HEK293 (cell line): Measurements from ENCODE around the gene MRPL3.

Experiments
- CTCF ChIA-PET: fragments of 350-600 bp; formaldehyde crosslinking; extraction: SDS; loops from one replicate; lab custom pipeline; 2021; ENCODE audit warnings: antibody characterized with exemption; lab: Yijun Ruan, JAX
- POLR2A ChIA-PET: fragments of 300-600 bp; formaldehyde crosslinking; extraction: SDS; loops from one replicate; lab custom pipeline; 2020; ENCODE audit warnings: antibody characterized with exemption, inconsistent platforms; lab: Yijun Ruan, JAX
- H3K27ac ChIP-seq: fragments of 200-500 bp; sonication (Bioruptor generic); 2 replicates; pipeline ENCODE4 v1.5.1; 2014; ENCODE audit warnings: low read depth, low read length, control low read depth, inconsistent platforms; ENCODE audit errors: extremely low read depth
- H3K36me3 ChIP-seq, 2 experiments: fragments of 200-500 bp in 1 of 2; sonication (Bioruptor generic) in 1 of 2; 1 replicate in 1 of 2; 2 replicates in 1 of 2; pipeline ENCODE4 v1.5.1; 2014 to 2017; ENCODE audit warnings: inconsistent platforms in 2 of 2, low read length in 2 of 2; ENCODE audit not compliant: control insufficient read depth in 2 of 2, insufficient read depth in 1 of 2
- H3K4me1 ChIP-seq: fragments of 200-500 bp; sonication (Bioruptor generic); 2 replicates; pipeline ENCODE4 v1.5.1; 2014; ENCODE audit warnings: mild to moderate bottlenecking, low read length, inconsistent platforms; ENCODE audit not compliant: control insufficient read depth, insufficient read depth
- H3K4me3 ChIP-seq: 2 replicates; pipeline ENCODE4 v1.5.1; 2011; ENCODE audit warnings: low read depth, mild to moderate bottlenecking, control low read depth, low read length, moderate library complexity
- H3K9me3 ChIP-seq: fragments of 200-500 bp; sonication (Bioruptor generic); 2 replicates; pipeline ENCODE4 v1.5.1; 2014; ENCODE audit warnings: low read depth, low read length, inconsistent platforms; ENCODE audit not compliant: control insufficient read depth, insufficient read depth
- ELK4 ChIP-seq: IDR thresholded peaks from 2 replicates; pipeline ENCODE4 v1.6.1; 2011; ENCODE audit warnings: mild to moderate bottlenecking, low read depth, low read length, borderline replicate concordance
- KLF10 ChIP-seq: fragments of 450-650 bp; IDR thresholded peaks from 2 replicates; pipeline ENCODE4 v1.5.1; 2018; ENCODE audit warnings: missing biosample characterization, mild to moderate bottlenecking, missing genetic modification characterization
- PRDM6 ChIP-seq: fragments of 450-650 bp; formaldehyde crosslinking; IDR thresholded peaks from 2 replicates; pipeline ENCODE4 v1.5.1; 2017; ENCODE audit warnings: missing biosample characterization, missing genetic modification characterization
- SP3 ChIP-seq: fragments of 450-650 bp; formaldehyde crosslinking; IDR thresholded peaks from 2 replicates; pipeline ENCODE4 v1.5.1; 2016; ENCODE audit warnings: missing biosample characterization, missing genetic modification characterization
- TRIM28 ChIP-seq: IDR thresholded peaks from 2 replicates; pipeline ENCODE4 v1.6.1; 2011; ENCODE audit warnings: low read length, control low read depth, borderline replicate concordance
- ZFP41 ChIP-seq: fragments of 450-650 bp; formaldehyde crosslinking; IDR thresholded peaks from 2 replicates; pipeline ENCODE4 v1.5.1; 2016; ENCODE audit warnings: missing biosample characterization, missing genetic modification characterization, borderline replicate concordance
- ZNF16 ChIP-seq: fragments of 450-650 bp; formaldehyde crosslinking; IDR thresholded peaks from 2 replicates; pipeline ENCODE4 v1.5.1; 2016; ENCODE audit warnings: low read depth, missing biosample characterization, missing genetic modification characterization
- ZNF175 ChIP-seq: fragments of 450-650 bp; formaldehyde crosslinking; IDR thresholded peaks from 2 replicates; pipeline ENCODE4 v1.5.1; 2016; ENCODE audit warnings: missing biosample characterization, missing genetic modification characterization
- ZNF311 ChIP-seq: fragments of 450-650 bp; formaldehyde crosslinking; IDR thresholded peaks from 2 replicates; pipeline ENCODE4 v1.5.1; 2017; ENCODE audit warnings: missing biosample characterization, missing genetic modification characterization, borderline replicate concordance
- ZNF350 ChIP-seq: fragments of 450-650 bp; formaldehyde crosslinking; IDR thresholded peaks from 2 replicates; pipeline ENCODE4 v1.5.0; 2017; ENCODE audit warnings: missing biosample characterization, mild to moderate bottlenecking, missing genetic modification characterization
- ZNF426 ChIP-seq: fragments of 450-650 bp; formaldehyde crosslinking; IDR thresholded peaks from 2 replicates; pipeline ENCODE4 v1.5.1; 2017; ENCODE audit warnings: missing biosample characterization, missing genetic modification characterization, mild to moderate bottlenecking, inconsistent platforms, moderate library complexity
- ZNF514 ChIP-seq: fragments of 450-650 bp; formaldehyde crosslinking; IDR thresholded peaks from 2 replicates; pipeline ENCODE4 v1.5.1; 2016; ENCODE audit warnings: missing biosample characterization, missing genetic modification characterization
- ZNF549 ChIP-seq: fragments of 450-650 bp; IDR thresholded peaks from 2 replicates; pipeline ENCODE4 v1.5.1; 2018; ENCODE audit warnings: missing biosample characterization, missing genetic modification characterization, mild to moderate bottlenecking, inconsistent platforms, moderate library complexity
- ZNF596 ChIP-seq: fragments of 450-650 bp; IDR thresholded peaks from 2 replicates; pipeline ENCODE4 v1.5.0; 2018; ENCODE audit warnings: missing biosample characterization, mild to moderate bottlenecking, missing genetic modification characterization, moderate library complexity
- ZNF600 ChIP-seq: fragments of 450-650 bp; formaldehyde crosslinking; IDR thresholded peaks from 2 replicates; pipeline ENCODE4 v1.5.1; 2016; ENCODE audit warnings: missing biosample characterization, missing genetic modification characterization
- ZNF707 ChIP-seq: fragments of 450-650 bp; formaldehyde crosslinking; IDR thresholded peaks from 2 replicates; pipeline ENCODE4 v1.5.1; 2016; ENCODE audit warnings: missing biosample characterization, missing genetic modification characterization
- ZNF843 ChIP-seq: fragments of 450-650 bp; formaldehyde crosslinking; IDR thresholded peaks from 2 replicates; pipeline ENCODE4 v1.5.1; 2016; ENCODE audit warnings: missing biosample characterization, missing genetic modification characterization
- ZXDB ChIP-seq: fragments of 450-650 bp; formaldehyde crosslinking; IDR thresholded peaks from 2 replicates; pipeline ENCODE4 v1.5.1; 2016; ENCODE audit warnings: missing biosample characterization, missing genetic modification characterization
- TF ChIP-seq, protein P1 (sequence below): fragments of 450-650 bp; formaldehyde crosslinking; IDR thresholded peaks from 2 replicates; pipeline ENCODE4; 2016; ENCODE audit warnings: missing biosample characterization, missing genetic modification characterization
- TF ChIP-seq, protein P2 (sequence below): fragments of 450-650 bp; formaldehyde crosslinking; optimal IDR thresholded peaks from 2 replicates; pipeline ENCODE3; 2016; ENCODE audit warnings: missing biosample characterization, mild to moderate bottlenecking, missing genetic modification characterization
- TF ChIP-seq, protein P3 (sequence below): fragments of 450-650 bp; formaldehyde crosslinking; IDR thresholded peaks from 2 replicates; pipeline ENCODE4 v1.5.1; 2017; ENCODE audit warnings: missing biosample characterization, missing genetic modification characterization

The MRPL3 gene

GRCh38 chr3:131543714-131544113, 40.9 kb upstream of the MRPL3 start (continued):
- TF ChIP-seq TRIM28 (no peak), ZNF350 (tag by site-specific recombination) (no peak), ZNF175 (tag by site-specific recombination) (no peak), ZXDB (tag by site-specific recombination) (no peak)
- TF ChIP-seq, all 188 proteins: peak for 0

DNA sequence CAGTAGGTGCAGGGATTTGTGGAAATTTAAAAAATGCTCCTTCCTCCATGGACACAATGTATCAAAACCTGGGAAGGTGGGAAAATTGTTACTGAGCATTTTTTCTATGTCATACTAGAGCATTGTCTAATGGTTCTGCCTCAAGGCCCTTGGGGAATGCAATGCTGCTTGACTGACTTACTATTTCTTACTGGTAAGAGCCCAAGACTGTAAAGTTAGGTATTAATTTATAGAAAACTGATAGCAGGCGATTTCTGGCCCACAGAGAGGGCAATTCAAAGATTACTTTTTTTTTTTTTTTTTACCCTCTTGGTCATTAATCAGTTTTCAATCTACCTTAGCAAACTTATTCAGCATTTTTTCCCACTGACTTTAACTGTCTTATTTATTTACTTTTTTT, 38.5 kb upstream of the MRPL3 start:
- POLR2A ChIA-PET = no interaction called here
- Histone ChIP-seq H3K4me1 (no peaks in the 10 kb centered on the region), H3K27ac (no peak overlapping the region), H3K4me3 (no peak overlapping the region), H3K36me3 (no peaks in the 10 kb centered on the region), H3K9me3 (no peaks in the 10 kb centered on the region)
- no peak for TF ChIP-seq ZNF16 (tag by site-specific recombination)
- TF ChIP-seq ZNF311 (tag by site-specific recombination) = no peak
- TF ChIP-seq, protein P1, sequence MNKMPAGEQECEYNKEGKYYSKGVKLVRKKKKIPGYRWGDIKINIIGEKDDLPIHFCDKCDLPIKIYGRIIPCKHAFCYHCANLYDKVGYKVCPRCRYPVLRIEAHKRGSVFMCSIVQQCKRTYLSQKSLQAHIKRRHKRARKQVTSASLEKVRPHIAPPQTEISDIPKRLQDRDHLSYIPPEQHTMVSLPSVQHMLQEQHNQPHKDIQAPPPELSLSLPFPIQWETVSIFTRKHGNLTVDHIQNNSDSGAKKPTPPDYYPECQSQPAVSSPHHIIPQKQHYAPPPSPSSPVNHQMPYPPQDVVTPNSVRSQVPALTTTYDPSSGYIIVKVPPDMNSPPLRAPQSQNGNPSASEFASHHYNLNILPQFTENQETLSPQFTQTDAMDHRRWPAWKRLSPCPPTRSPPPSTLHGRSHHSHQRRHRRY = no peak
- no peak for TF ChIP-seq ZFP41 (tag by site-specific recombination)
- TF ChIP-seq ZNF426 (tag by site-specific recombination) = no peak
- TF ChIP-seq ZNF843 = no peak
- CTCF ChIA-PET = no interaction called here

DNA sequence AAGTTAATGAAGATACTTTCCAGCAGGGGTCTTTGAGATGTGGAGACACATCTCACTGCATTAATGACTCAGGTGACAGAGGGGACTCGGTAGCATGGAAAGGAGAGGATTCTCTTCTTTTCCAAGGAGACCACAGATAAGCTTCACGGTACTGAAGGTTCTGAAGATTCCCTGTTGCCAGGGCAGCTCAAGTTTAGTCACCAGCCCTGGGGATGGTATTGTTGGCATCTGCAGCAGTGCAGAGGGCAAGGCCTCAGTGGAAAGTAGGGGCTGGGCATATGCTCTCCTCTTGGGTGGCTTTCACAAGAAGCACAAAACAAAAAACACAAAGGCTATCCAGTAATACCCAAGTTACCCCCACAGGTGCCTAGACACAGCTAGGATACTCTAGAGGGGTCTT, 38.0 kb upstream of the MRPL3 start:
- no peaks in the 10 kb centered on the region for H3K4me1 ChIP-seq
- H3K27ac ChIP-seq = no peak overlapping the region
- no peaks in the 10 kb centered on the region for H3K36me3 ChIP-seq
- POLR2A ChIA-PET = no interaction called here
- CTCF ChIA-PET = no interaction called here
- no peak overlapping the region for H3K4me3 ChIP-seq
- H3K9me3 ChIP-seq = no peaks in the 10 kb centered on the region
- no peak for TF ChIP-seq PRDM6 (tag by site-specific recombination)
- TF ChIP-seq, protein P2, sequence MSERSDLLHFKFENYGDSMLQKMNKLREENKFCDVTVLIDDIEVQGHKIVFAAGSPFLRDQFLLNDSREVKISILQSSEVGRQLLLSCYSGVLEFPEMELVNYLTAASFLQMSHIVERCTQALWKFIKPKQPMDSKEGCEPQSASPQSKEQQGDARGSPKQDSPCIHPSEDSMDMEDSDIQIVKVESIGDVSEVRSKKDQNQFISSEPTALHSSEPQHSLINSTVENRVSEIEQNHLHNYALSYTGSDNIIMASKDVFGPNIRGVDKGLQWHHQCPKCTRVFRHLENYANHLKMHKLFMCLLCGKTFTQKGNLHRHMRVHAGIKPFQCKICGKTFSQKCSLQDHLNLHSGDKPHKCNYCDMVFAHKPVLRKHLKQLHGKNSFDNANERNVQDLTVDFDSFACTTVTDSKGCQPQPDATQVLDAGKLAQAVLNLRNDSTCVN (tag by site-specific recombination) = no peak
- TF ChIP-seq, protein P3, sequence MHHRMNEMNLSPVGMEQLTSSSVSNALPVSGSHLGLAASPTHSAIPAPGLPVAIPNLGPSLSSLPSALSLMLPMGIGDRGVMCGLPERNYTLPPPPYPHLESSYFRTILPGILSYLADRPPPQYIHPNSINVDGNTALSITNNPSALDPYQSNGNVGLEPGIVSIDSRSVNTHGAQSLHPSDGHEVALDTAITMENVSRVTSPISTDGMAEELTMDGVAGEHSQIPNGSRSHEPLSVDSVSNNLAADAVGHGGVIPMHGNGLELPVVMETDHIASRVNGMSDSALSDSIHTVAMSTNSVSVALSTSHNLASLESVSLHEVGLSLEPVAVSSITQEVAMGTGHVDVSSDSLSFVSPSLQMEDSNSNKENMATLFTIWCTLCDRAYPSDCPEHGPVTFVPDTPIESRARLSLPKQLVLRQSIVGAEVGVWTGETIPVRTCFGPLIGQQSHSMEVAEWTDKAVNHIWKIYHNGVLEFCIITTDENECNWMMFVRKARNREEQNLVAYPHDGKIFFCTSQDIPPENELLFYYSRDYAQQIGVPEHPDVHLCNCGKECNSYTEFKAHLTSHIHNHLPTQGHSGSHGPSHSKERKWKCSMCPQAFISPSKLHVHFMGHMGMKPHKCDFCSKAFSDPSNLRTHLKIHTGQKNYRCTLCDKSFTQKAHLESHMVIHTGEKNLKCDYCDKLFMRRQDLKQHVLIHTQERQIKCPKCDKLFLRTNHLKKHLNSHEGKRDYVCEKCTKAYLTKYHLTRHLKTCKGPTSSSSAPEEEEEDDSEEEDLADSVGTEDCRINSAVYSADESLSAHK = no peak
- TF ChIP-seq ZNF707 = no peak
- TF ChIP-seq ZNF600 (tag by site-specific recombination) = no peak
- TF ChIP-seq ELK4 = no peak
- no peak for TF ChIP-seq KLF10 (tag by site-specific recombination)
- no peak for TF ChIP-seq ZNF596
- no peak for TF ChIP-seq ZNF514 (tag by site-specific recombination)
- TF ChIP-seq SP3 = no peak
- no peak for TF ChIP-seq ZNF426 (tag by site-specific recombination)
- no peak for TF ChIP-seq ZNF549 (tag by site-specific recombination)
